Fibroblast of mammary gland (primary cell): ENCODE measurements around the gene ACOXL.

Experiments used
- DNase-seq: peaks from one replicate; pipeline ENCODE4 v3.0.0-alpha.2; 2010; ENCODE audit warnings: low read depth
- H3K4me3 ChIP-seq: 2 replicates; pipeline ENCODE4 v1.5.1; 2011; ENCODE audit warnings: low read depth, mild to moderate bottlenecking, low read length, moderate library complexity; ENCODE audit not compliant: control insufficient read depth
- TF ChIP-seq, protein P1 (sequence below): conservative IDR thresholded peaks from 2 replicates; pipeline ENCODE4 v1.5.1; 2011; ENCODE audit warnings: low read depth, low read length, inconsistent platforms; ENCODE audit not compliant: control insufficient read depth, insufficient read depth

ACOXL gene

DNA sequence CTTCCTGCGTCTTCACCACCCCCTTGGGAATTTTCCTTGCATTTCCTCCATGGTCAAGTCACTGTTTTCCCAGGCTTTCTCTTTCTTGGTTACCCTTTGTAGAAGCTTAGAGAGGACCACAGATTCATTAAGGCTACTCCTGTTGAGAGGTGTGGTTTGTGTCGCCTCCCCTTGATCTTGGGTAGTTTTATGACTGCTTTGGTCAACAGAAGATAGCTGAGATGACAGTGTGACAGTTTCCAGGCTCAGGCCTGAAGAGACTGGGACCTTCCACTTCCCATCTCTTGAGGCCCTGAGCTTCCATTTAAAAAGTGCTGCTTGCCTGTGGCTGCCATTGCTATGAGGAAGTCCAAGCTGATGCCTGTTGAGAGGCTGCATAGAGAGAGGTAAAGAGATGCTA is 5.4 kb downstream of the ACOXL start:
- no peak for DNase-seq
- TF ChIP-seq, protein P1, sequence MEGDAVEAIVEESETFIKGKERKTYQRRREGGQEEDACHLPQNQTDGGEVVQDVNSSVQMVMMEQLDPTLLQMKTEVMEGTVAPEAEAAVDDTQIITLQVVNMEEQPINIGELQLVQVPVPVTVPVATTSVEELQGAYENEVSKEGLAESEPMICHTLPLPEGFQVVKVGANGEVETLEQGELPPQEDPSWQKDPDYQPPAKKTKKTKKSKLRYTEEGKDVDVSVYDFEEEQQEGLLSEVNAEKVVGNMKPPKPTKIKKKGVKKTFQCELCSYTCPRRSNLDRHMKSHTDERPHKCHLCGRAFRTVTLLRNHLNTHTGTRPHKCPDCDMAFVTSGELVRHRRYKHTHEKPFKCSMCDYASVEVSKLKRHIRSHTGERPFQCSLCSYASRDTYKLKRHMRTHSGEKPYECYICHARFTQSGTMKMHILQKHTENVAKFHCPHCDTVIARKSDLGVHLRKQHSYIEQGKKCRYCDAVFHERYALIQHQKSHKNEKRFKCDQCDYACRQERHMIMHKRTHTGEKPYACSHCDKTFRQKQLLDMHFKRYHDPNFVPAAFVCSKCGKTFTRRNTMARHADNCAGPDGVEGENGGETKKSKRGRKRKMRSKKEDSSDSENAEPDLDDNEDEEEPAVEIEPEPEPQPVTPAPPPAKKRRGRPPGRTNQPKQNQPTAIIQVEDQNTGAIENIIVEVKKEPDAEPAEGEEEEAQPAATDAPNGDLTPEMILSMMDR = no peak
- no peak overlapping the region for H3K4me3 ChIP-seq

DNA sequence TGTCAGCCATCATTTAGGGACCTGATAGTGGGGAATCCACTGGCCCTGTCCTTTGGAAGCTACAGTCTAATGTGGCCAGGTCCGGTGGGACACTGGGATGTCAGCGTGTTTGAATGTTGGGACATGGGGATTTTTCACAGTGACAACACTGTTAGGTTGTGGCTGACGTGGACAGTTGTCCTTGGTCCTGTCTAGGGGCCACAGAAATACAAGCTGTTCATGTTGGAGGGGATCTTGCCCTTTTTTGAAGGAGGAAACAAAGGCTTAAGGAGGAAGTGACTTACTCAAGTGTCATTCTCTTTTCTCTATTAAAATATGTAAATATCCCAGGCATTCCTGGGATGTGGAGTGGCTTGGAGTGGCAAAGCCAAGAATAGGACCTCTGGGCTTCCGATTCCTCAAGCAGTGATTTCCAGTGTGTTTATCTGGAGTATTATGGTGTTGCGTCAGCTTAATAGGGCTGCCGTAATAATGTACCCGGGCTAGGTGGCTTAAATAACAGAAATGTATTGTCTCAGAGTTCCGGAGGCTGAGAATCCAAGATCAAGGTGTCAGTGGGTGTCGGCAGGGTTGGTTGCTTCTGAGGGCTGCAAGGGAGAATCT is 8.5 kb downstream of the ACOXL start:
- H3K4me3 ChIP-seq = no peak overlapping the region
- TF ChIP-seq, protein P1 = no peak
- DNase-seq = no peak

DNA sequence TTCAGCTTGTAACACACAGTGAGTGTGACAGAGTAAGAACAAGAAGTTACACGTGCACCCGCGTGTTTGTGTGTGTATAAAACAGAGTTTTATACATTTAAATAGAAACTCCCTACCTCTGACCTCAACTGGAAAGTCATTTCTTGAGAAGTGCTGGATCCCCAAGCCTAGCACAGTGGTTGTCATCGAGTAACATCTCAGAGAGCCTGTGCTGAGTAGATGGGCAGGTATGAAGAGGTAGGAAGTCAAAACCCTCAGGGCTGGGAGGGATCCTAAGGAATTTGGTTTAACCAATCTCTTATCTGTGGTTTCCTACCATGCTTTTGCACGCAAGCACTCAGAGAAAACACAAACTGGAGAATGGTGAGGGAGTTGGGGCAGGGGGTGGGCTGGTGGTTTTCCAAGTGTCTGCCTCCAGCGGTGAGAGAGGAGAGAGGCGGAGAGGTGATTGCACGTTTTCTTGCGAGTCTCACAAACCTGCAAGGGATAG is 9.2 kb downstream of the ACOXL start:
- no peak overlapping the region for H3K4me3 ChIP-seq
- TF ChIP-seq, protein P1 = no peak
- DNase-seq = no peak

DNA sequence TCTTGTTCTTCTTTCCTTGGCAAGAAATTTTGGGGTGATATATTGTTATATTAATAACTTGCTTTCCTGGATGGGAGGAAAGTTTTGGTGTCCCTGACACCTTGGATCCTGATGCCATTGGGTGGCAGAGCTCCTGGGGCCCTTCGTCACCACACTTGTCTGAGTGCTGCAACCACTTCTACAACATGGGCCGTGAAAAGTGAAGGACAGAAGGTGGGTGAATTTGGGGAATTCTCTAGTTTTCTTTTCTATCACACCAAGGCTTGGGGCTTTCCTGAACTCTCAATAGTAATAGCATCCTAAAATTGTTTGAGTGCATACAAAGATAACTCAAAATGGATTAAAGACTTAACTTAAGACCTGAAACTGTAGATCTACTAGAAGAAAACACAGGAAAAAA is 10.0 kb downstream of the ACOXL start:
- TF ChIP-seq, protein P1 = no peak
- DNase-seq = no peak
- H3K4me3 ChIP-seq = no peak overlapping the region

DNA sequence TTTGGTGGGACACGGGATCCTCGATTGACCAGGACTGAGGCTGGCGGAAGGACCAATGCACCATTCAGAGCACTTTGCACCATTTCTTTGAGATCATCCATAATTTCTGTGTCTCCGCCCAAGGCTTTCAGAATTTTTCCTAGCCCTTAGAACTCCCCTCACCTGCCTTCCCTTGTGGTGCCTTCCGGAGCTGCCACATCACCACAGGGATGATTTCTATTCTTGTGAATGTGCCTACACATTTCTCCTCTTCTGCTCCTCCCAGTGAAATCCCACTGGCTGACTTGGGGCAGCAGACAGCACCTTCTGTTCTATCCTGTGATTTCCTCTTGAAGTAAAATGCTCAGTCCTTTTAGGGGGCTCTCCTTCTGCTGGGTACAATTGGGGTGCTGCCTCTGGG is 11.2 kb downstream of the ACOXL start:
- TF ChIP-seq, protein P1 = no peak
- DNase-seq = no peak
- no peak overlapping the region for H3K4me3 ChIP-seq

DNA sequence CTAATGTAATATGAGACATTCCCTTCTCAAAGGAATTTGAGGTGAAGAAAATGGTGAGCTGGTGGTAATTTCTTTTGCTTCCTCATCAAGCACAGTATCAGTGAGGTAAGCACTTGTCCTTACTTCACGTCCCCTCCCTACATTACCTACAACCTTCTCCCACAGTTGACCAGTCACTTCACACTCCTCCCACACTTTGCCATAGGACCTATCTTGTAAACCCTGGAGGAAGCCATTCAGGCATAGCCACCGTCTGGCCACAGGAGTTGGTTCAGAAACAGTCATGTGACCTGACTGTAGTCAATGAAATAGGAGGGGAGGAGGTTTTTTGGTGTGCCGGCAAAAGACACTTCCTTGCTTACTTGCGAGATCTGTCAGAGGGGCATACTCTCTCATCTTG is 12.1 kb downstream of the ACOXL start:
- DNase-seq = no peak
- H3K4me3 ChIP-seq = no peak overlapping the region
- TF ChIP-seq, protein P1 = no peak

DNA sequence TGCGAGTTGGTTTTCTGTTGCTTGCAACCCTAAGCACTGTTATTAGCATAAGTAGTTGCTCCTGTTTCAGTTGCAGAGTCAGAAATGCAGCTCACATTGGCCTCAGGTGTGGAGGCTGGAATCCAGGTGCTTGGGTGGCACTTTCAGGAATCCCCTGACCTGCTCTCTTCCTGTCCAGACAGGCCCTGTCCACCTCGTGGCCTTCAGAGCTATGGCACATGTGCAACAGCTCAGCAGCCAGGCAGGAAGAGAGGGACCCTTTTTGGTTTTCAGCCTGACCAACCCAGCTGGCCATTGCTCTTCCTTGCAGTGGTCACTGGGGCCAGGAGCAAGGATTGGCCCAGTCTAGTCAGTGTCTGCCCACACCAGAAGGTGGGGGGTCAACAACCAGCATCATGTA is 12.7 kb downstream of the ACOXL start:
- no peak for DNase-seq
- TF ChIP-seq, protein P1 = no peak
- no peak overlapping the region for H3K4me3 ChIP-seq
